ENCODE measurements around the gene PDE4B. TPM values are rescaled to one million over a fixed set of nuclear protein-coding genes. Genes with fewer than 3 reads are reported as not detected.
A peak's percentile ranks its signal among the peaks of the same experiment; 100 is the strongest.

Gene PDE4B
- total RNA-seq, 2 donors from 2014 or later, result 18.1 to 55.4 TPM

DNA sequence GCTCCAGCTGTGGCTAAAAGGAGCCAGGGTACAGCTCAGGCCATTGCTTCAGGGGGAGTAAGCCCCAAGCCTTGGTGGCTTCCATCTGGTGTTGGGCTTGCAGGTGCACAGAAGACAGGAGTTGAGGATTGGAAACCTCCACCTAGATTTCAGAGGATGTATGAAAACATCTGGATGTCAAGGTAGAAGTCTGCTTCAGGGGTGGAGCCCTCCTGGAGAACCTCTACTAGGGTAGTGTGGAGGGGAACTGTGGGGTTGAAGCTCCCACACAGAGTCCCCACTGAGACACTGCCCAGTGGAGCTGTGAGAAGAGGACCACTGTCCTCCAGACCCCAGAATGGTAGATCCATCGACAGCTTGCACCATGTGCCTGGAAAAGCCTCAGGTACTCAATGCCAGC lies 183.0 kb downstream of the PDE4B start:
- WGBS, result 100% methylated on average over 1 of the region's 1 CpG
- intact Hi-C loops (cut with DNase I), result no loop called here
- H3K27ac ChIP-seq, result no peak overlapping the region
- no peak for DNase-seq (ENCODE audit: low spot score)
- no peaks in the 10 kb centered on the region for H3K36me3 ChIP-seq
- TF ChIP-seq POLR2A (IDR thresholded peaks at IDR 0.05) (no peak), POLR2AphosphoS5 (IDR thresholded peaks at IDR 0.05) (no peak)
- TF ChIP-seq, protein P1, sequence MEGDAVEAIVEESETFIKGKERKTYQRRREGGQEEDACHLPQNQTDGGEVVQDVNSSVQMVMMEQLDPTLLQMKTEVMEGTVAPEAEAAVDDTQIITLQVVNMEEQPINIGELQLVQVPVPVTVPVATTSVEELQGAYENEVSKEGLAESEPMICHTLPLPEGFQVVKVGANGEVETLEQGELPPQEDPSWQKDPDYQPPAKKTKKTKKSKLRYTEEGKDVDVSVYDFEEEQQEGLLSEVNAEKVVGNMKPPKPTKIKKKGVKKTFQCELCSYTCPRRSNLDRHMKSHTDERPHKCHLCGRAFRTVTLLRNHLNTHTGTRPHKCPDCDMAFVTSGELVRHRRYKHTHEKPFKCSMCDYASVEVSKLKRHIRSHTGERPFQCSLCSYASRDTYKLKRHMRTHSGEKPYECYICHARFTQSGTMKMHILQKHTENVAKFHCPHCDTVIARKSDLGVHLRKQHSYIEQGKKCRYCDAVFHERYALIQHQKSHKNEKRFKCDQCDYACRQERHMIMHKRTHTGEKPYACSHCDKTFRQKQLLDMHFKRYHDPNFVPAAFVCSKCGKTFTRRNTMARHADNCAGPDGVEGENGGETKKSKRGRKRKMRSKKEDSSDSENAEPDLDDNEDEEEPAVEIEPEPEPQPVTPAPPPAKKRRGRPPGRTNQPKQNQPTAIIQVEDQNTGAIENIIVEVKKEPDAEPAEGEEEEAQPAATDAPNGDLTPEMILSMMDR (IDR thresholded peaks at IDR 0.05), result no peak
- H3K4me3 ChIP-seq, result no peak overlapping the region
- no peaks in the 10 kb centered on the region for H3K27me3 ChIP-seq (replicated peaks; ENCODE audit: insufficient read depth)
- no peaks in the 10 kb centered on the region for H3K9me3 ChIP-seq
- no peaks in the 10 kb centered on the region for H3K4me1 ChIP-seq (replicated peaks)

DNA sequence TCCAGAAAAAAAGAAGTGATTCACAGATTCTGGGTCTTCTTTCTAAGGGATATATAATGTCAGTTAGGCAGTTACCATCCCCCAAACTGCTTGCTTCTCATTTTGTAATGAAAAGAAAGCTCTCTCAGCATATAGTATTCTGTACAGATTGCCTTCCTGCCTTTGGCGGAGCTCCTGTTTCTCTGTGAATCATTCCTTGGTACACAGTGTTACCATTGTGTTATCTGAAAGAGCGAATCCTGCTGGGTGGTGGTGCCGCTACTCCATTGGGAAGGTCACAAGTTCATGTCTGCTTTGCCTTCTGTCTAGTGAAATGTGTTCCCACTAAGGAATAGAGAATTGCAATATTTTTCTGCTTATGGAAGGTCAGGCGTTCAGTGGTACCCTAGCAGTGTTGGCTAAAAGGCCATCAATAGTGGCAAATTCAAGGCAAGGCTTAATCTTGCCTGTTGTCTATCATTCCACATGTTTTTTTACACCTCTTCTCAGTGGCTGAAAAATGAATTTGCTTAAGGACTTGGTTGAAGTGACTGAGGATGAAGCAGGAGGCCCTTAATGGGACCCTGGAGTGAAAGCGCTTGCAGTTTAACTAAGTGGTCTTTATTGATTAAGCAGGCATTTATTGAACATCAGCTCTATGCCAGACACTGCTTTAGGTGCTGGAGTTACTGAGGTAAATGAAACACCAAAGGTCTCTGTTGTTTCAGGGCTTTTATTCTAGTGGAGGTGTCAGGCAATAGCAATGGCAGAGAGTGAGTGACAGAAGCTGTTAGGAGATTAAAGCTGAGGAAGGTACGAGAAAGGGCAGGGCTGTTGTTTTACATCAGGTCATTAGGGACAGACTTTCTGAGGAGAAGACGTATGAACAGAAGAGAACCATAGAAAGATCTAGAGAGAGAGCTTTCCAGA lies 186.7 kb downstream of the PDE4B start:
- DNase-seq (ENCODE audit: low spot score), result no peak
- Histone ChIP-seq H3K9me3 (no peaks in the 10 kb centered on the region), H3K36me3 (no peaks in the 10 kb centered on the region), H3K27ac (no peak overlapping the region), H3K4me3 (no peak overlapping the region), H3K27me3 (replicated peaks; ENCODE audit: insufficient read depth) (no peaks in the 10 kb centered on the region), H3K4me1 (replicated peaks) (no peaks in the 10 kb centered on the region)
- intact Hi-C loops (cut with DNase I), result no loop called here
- TF ChIP-seq POLR2A (IDR thresholded peaks at IDR 0.05) (no peak), POLR2AphosphoS5 (IDR thresholded peaks at IDR 0.05) (peak; percentile 13)
- 52% methylated on average over 7 of the region's 7 CpGs for WGBS

- WGBS, result 30% methylated on average over 2 of the region's 2 CpGs
- H3K9me3 ChIP-seq, result no peaks in the 10 kb centered on the region
- no peaks in the 10 kb centered on the region for H3K27me3 ChIP-seq (replicated peaks; ENCODE audit: insufficient read depth)
- H3K36me3 ChIP-seq, result no peaks in the 10 kb centered on the region
- H3K27ac ChIP-seq, result no peak overlapping the region
- no peaks in the 10 kb centered on the region for H3K4me1 ChIP-seq (replicated peaks)
- no peak overlapping the region for H3K4me3 ChIP-seq
- no peak for DNase-seq (ENCODE audit: low spot score)
- no peak for TF ChIP-seq POLR2AphosphoS5 (IDR thresholded peaks at IDR 0.05)
- TF ChIP-seq POLR2A (IDR thresholded peaks at IDR 0.05), result no peak
- TF ChIP-seq, protein P1 (IDR thresholded peaks at IDR 0.05), result no peak
- intact Hi-C loops (cut with DNase I), result no loop called here
Measured at GRCh38 chr1:65980237-65980636, 187.5 kb downstream of the PDE4B start.

DNA sequence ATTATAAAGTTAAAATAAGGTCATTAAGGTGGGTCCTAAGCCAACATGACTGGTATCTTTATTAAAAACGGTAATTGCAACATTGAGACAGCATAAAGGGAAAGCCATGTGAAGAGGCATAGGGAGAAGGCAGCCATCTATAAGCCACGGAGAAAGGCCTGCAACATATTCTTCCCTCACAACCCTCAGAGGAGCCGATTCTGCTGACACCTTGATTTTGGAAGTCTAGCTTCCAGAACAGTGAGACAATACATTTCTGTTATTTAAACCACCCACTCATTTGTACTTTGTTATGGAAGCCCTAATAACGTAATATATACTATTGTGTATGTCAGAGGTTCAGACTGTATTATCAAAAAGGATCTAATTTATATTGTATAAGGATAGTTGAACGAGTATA lies 190.8 kb downstream of the PDE4B start:
- no peaks in the 10 kb centered on the region for H3K36me3 ChIP-seq
- no peaks in the 10 kb centered on the region for H3K4me1 ChIP-seq (replicated peaks)
- H3K4me3 ChIP-seq, result no peak overlapping the region
- no peak overlapping the region for H3K27ac ChIP-seq
- WGBS, result 90% methylated on average over 5 of the region's 5 CpGs
- H3K27me3 ChIP-seq (replicated peaks; ENCODE audit: insufficient read depth), result no peaks in the 10 kb centered on the region
- intact Hi-C loops (cut with DNase I), result no loop called here
- TF ChIP-seq, protein P1 (IDR thresholded peaks at IDR 0.05), result no peak
- TF ChIP-seq POLR2A (IDR thresholded peaks at IDR 0.05) (no peak), POLR2AphosphoS5 (IDR thresholded peaks at IDR 0.05) (no peak)
- DNase-seq (ENCODE audit: low spot score), result no peak
- no peaks in the 10 kb centered on the region for H3K9me3 ChIP-seq

DNA sequence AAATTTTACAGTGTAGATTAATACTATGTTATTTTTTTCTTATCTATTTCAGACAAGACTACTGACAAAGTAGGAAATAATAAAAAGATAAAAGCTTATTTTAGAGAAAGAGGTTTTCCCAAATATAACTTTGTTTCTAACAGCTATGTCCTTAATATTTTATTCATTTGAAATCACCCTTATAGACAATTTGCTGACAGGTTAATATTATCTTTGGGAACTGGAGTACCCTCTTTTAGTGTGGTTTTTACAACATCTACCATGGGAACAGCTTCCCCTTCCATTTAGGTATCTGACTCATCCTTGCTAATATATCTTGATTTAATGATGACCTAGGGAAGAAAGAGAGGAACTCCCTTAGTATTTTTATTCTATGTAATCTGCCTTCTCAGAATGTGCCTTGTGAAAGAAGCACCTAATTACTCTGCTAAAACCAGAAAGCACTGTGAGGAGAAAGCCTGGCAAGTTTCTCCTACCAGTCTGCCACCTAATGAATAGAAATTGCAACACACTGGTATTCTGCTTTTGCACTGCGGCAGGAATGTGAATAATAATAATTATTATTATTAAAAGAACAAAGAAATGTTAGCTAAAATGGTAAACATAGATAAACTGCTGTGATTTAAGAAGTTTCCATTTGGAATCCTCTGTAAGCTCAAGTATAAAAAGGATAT lies 192.8 kb downstream of the PDE4B start:
- no peak for TF ChIP-seq POLR2AphosphoS5 (IDR thresholded peaks at IDR 0.05)
- TF ChIP-seq, protein P1 (IDR thresholded peaks at IDR 0.05), result no peak
- no peak for TF ChIP-seq POLR2A (IDR thresholded peaks at IDR 0.05)
- no peaks in the 10 kb centered on the region for H3K9me3 ChIP-seq
- WGBS, result 20% methylated on average over 1 of the region's 1 CpG
- no peaks in the 10 kb centered on the region for H3K36me3 ChIP-seq
- no peaks in the 10 kb centered on the region for H3K4me1 ChIP-seq (replicated peaks)
- intact Hi-C loops (cut with DNase I), result no loop called here
- no peaks in the 10 kb centered on the region for H3K27me3 ChIP-seq (replicated peaks; ENCODE audit: insufficient read depth)
- no peak for DNase-seq (ENCODE audit: low spot score)
- H3K27ac ChIP-seq, result no peak overlapping the region
- no peak overlapping the region for H3K4me3 ChIP-seq
